Activated effector memory CD4-positive, alpha-beta T cell treated with Interleukin-2 at 50 U/mL for 16 hours (primary cell): Measurements from ENCODE around the gene PCDHAC2.

ENCODE experiments used
- DNase-seq: peaks from one replicate; pipeline ENCODE4 v3.0.0-alpha.2; 2020

The PCDHAC2 gene

GRCh38 chr5:140966293-140967225 lies at the start of gene PCDHAC2:
Gene PCDHAC2 (plus strand): TSS chr5:140966476. CDS start chr5:140966767, 291 bp downstream.
- no peak for DNase-seq

DNA sequence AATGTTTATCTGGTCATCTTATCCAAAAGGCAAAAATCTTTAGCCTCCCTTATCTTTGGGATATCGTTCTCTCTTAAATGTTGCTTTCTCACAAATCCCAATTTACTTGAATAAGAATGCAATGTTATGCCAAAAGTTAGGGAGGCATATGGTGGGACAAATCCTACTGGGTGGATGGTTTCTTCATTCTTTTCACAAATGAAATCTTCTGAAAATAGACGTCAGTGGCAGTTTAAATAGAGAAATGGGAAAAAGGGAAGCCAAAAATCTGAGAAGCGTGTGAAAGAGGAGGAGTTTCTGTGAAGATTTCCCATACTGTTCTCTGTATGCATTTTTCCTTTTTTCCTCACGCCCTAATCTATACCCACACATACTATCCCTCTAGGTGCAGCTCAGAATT lies 42.7 kb upstream of the PCDHAC2 start:
- DNase-seq, result no peak

DNA sequence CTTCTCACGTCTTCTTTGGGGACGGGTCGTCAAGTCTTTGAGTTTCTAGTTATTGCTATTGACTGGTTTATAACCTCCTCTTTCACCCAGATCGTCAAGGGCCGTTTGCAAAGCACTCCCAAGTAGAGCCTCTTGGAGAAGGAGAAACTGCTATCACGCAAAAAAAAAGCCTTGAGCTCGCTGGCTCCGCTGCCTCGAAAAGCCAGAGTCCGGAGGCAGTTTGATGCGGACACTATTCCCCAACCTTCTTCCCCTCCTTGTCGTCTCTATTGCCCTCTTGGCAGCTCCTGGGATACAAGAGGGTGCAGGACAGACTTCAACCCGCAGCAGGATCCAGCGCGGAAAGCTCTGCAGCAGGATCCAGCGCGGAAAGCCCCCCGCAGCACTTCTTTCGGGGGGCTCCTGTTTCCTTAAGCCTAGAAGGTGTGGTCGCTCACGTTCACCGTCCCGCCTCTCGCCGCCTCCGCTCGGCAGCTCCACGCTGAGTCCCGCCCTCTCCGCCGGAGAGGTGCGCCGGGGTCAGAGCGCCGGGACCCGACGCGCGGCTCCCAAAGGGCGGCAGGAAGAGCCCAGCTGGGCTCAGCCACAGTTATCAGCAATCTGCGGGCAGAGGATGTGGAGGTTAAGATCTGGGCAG lies 40.4 kb upstream of the PCDHAC2 start, which contains the start of gene PCDHAC1:
TSS of gene PCDHAC1 (plus strand) at position 494 of the 637 bp plus-strand sequence. CDS start 594 bp downstream, outside the sequence.
- no peak for DNase-seq

- no peak for DNase-seq
Observed at GRCh38 chr5:140926443-140927227, 39.6 kb upstream of the PCDHAC2 start.

DNA sequence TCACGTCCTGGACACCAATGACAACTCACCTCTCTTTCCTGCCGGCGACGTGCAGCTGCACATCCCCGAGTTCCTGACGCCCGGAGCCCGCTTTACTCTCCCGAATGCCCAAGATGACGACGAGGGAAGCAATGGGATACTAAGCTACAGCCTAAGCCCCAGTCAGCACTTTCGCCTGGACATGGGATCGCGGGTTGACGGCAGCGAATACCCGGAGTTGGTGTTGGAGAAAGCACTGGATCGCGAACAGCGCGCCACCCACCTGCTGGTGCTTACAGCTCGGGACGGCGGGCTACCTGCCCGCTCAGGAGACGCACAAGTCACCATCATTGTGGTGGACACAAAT lies 39.1 kb upstream of the PCDHAC2 start:
- DNase-seq, result no peak

GRCh38 chr5:140934964-140935606 lies 31.2 kb upstream of the PCDHAC2 start:
- DNase-seq, result no peak

GRCh38 chr5:140946578-140946977 lies 19.7 kb upstream of the PCDHAC2 start:
- DNase-seq, result no peak

DNA sequence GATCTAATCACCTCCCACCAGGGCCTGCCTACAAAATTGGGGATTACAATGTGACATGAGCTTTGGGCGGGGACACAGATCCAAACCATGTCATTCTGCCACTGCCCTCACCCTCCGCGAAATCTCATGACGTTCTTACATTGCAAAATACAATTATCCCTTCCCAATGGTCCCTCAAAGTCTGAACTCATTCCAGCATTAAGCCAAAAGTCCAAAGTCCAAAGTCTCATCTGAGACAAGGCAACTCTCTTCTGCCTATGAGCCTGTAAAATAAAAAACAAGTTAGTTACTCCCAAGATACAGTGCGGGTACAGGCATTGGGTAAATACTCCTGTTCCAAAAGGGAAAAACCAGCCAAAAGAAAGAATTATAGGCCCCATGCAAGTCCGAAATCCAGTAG lies 14.6 kb upstream of the PCDHAC2 start:
- DNase-seq, result no peak

DNA sequence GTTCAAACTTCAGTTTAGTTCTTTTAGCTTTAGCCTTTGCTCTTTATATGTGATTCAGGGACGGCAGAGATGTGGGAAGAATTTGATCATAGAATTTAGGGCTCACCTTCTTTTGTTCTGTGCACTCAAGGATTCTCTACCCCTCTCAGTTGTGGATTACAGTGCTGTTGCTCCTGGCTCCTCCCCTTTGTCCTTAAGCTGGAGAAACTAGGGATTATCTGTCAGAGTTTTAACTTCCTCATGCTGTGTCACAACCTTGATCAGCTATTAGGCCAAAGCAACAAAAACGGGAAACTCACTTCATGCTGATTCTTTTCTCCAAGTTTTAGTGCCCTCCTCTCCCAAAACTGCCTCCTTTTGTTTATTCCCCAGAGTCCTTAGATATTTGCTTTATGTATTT lies 13.0 kb upstream of the PCDHAC2 start:
- no peak for DNase-seq

DNA sequence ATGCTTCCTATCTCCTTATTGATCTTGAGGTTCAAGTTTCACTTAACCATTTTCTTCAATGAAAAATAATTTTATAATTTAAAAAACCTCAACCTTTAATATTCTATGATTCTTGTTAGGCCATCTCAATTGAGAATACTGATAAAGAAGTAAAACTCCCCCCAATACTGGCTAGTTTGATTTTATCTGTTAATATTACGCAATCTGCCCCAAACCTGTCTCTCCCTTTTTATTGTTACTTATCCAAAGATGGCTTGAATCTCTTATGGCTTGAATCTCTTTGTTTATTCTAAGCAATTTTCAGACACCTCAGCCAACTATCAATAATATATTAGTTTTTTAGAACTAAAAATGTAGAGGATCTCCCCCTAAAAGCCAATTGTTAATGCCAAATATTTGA lies 4.1 kb upstream of the PCDHAC2 start:
- no peak for DNase-seq

DNA sequence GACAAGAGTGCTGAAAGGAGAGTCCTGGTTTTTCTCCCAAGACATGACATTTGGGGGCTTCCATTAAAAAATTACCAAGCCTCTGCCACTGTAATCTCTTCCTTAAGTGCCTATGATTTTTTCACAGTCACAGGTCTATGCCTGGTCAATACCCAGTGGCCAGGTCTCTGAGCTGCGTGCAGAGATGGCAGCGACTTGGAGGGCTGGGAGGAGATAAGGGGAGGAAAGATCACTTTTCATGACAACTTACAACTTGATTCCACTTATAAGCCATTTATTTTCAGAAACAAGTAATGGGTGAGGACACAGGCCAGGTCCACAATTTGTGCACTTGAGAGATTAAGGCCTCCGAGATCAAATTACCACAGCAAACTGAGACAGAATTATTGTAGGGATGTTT lies 1.9 kb upstream of the PCDHAC2 start:
- no peak for DNase-seq

GRCh38 chr5:140965905-140966292 lies 377 bp upstream of the PCDHAC2 start:
- no peak for DNase-seq

DNA sequence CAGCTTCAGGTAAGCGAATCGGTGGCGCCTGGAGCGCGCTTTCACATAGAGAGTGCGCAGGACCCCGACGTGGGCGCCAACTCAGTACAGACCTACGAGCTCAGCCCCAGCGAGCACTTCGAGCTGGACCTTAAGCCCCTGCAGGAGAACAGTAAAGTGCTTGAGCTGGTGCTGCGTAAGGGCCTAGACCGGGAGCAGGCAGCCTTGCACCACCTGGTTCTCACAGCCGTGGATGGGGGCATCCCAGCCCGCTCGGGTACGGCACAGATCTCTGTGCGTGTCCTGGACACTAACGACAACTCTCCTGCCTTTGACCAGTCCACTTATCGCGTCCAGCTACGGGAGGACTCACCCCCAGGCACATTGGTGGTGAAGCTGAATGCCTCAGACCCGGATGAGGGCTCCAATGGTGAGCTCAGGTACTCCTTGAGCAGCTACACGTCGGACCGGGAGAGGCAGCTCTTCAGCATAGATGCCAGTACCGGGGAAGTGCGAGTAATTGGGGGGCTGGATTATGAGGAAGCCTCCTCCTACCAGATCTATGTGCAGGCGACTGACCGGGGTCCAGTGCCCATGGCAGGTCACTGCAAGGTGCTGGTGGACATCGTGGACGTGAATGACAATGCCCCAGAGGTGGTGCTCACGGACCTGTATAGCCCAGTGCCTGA lies 1.1 kb downstream of the PCDHAC2 start:
- DNase-seq, result no peak

GRCh38 chr5:140969880-140970279 lies 3.6 kb downstream of the PCDHAC2 start:
- DNase-seq, result no peak

DNA sequence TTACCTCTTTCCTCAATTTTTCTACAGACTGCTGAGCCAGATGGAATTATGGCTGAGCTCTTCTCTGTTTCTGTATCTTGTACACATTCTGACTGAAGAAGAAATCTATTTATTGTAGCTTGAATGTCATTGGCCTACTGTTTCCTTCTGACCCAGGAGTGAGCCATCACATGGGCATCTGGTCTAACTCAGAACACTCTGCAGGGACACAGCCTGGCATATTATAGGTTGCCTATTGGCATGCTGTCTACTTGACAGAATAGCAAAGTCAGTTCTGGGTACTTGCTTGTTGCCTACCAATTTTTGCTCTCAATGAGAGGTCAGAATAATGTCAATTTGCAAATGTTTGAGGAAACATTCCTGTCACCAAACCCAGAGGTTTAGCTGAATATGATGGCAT lies 7.3 kb downstream of the PCDHAC2 start:
- DNase-seq, result no peak

- DNase-seq, result no peak
Observed at GRCh38 chr5:140977003-140977402, 10.7 kb downstream of the PCDHAC2 start.

- no peak for DNase-seq
Observed at GRCh38 chr5:140978260-140978659, 12.0 kb downstream of the PCDHAC2 start.

DNA sequence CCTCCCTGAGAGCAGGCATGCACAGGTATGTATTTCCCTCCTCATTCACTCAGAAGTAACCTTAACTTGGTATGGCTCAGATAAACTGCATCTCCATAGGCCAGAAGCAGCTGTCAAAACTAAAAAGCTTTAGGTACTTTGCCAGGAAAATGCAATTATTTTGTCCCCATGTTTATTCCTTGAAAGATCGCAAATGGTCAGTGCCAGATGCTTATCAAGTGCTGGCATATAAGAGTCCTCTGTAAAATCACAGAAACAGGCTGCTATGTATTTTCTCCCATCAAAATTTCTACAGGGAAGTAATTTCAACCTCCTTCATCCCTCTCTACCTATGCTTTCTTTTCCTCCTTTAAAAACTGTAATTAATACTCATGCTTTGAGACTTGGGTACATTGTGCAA lies 12.7 kb downstream of the PCDHAC2 start:
- DNase-seq, result no peak

DNA sequence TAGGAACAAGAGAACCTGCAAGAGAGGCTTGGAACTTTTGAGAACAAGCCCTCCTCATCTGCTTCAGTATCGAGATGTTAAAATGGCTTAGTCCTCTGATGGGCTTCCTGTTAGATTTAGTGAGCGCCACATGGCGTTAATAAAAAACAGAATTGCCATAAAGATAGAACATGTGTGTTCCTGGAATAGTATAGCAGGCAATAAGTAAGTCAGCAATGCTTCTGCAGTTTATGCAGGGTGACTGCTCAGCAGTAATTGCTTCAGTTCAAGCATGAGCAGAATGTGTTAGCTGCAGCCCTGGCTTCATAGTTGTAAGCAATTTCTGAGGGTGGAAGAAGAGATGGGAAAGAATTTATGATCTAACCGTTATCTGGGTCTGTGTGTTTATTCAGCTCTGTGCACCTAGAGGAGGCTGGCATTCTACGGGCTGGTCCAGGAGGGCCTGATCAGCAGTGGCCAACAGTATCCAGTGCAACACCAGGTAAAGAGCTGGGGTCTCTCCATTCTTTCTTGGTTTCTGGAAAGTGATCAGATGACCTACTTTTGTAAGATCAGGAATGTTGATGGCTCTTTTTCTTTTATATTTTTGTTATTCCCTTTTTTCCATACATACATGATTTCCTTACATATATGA lies 15.9 kb downstream of the PCDHAC2 start:
- no peak for DNase-seq

DNA sequence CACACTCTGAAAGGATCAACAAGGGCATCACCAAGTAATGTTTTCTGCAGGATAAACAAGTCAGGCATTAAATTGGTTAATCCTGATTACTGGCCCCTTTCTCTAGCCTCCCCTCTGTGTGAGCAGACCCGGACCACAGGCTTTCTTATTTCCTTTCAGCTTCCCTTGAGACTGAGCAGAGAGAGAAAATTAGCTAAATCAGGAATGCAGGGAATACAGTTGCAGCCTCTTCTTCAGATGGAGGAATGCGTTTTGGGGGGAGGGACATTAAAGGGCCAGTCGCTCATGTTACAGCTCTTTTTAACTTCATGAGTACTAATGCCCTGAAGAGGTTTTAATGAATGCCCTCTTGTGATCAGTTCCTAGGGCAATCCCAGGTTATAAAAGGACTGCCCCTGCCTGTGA lies 19.8 kb downstream of the PCDHAC2 start:
- DNase-seq, result no peak

DNA sequence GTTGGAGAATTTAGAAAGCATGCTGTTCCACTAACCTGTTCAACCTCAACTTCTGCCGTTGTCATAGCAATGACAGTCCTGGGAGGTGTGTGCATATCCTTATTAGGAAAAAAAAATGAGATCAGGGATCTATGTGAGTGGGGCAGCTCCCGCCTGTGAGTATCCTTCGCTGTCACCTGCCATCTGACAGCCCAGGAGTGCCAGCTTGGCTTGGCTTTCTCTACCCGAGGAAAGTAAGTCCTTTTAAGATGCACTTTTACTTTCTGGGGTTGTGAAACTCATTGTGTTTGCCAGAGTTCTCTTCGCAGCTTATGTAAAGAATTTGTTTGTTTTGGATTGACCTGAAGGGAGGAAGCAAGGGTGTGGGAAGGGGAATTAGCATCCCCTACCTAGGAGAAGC lies 21.8 kb downstream of the PCDHAC2 start:
- no peak for DNase-seq

GRCh38 chr5:140988608-140989007 lies 22.3 kb downstream of the PCDHAC2 start:
- DNase-seq, result no peak
